Measurements from ENCODE around the gene NEDD4L. TPM values are rescaled to one million over a fixed set of nuclear protein-coding genes. Genes with fewer than 3 reads are reported as not detected.

Gene NEDD4L
- polyA plus RNA-seq, 1 donor (not counting 4 experiments of a cell fraction or from before 2014, with no cell fraction given): 52.6 TPM

GRCh38 chr18:58335223-58335622 lies 291.2 kb downstream of the NEDD4L start:
- Histone ChIP-seq H3K4me3 (ENCODE audit: control insufficient read depth in 2 of 3, extremely low read depth in 1 of 3, insufficient read depth in 2 of 3, low read depth in 1 of 3, low read length in 3 of 3) (no peak overlapping the region), H3K4me2 (ENCODE audit: control insufficient read depth, extremely low read depth, insufficient read depth, low read depth, low read length) (no peak overlapping the region), H3K4me1 (ENCODE audit: control insufficient read depth, extremely low read depth, insufficient read depth, low read length) (peaks cover 14% of the 10 kb centered on the region), H3K9me3 (ENCODE audit: control insufficient read depth, low read depth, low read length) (no peaks in the 10 kb centered on the region), H3K36me3 (ENCODE audit: control insufficient read depth in 2 of 2, extremely low read depth in 1 of 2, insufficient read depth in 2 of 2, low read length in 2 of 2) (peaks cover 25 to 34% of the 10 kb centered on the region in 2 experiments), H3K79me2 (ENCODE audit: control insufficient read depth, insufficient read depth, low read length) (no peaks in the 10 kb centered on the region), H3K9me1 (ENCODE audit: control insufficient read depth, extremely low read depth, insufficient read depth, low read length) (peaks cover 2% of the 10 kb centered on the region), H4K20me1 (ENCODE audit: control insufficient read depth, extremely low read depth, insufficient read depth, low read length) (no peaks in the 10 kb centered on the region), H3K9ac (ENCODE audit: control insufficient read depth, extremely low read depth, insufficient read depth, low read length) (no peak overlapping the region), H3K27me3 (ENCODE audit: control insufficient read depth, extremely low read depth, insufficient read depth, low read length) (no peaks in the 10 kb centered on the region), H2AFZ (ENCODE audit: control insufficient read depth, low read length) (no peak overlapping the region), H3K27ac (ENCODE audit: control insufficient read depth, insufficient read depth, low read length) (no peak overlapping the region)
- no peak for FAIRE-seq
- TF ChIP-seq CTCF (optimal IDR thresholded peaks at IDR 0.05 in 1 of 3, IDR thresholded peaks at IDR 0.05 in 1 of 3, conservative IDR thresholded peaks at IDR 0.05 in 1 of 3; ENCODE audit: extremely low read depth in 1 of 3, insufficient read depth in 2 of 3, low read length in 3 of 3) (no peak), EZH2 (IDR thresholded peaks at IDR 0.05; ENCODE audit: low read length) (no peak)
- dilution Hi-C loops (cut with MboI; ENCODE audit: extremely low pct_ligation_motif_present, low sequenced_read_pairs): no loop called here
- no peak for DNase-seq (ENCODE audit: low read depth, low spot score)

GRCh38 chr18:58335821-58336220 lies 291.8 kb downstream of the NEDD4L start:
- Histone ChIP-seq H3K9me1 (ENCODE audit: control insufficient read depth, extremely low read depth, insufficient read depth, low read length) (peaks cover 2% of the 10 kb centered on the region), H3K36me3 (ENCODE audit: control insufficient read depth in 2 of 2, extremely low read depth in 1 of 2, insufficient read depth in 2 of 2, low read length in 2 of 2) (peaks cover 22 to 34% of the 10 kb centered on the region in 2 experiments), H3K4me1 (ENCODE audit: control insufficient read depth, extremely low read depth, insufficient read depth, low read length) (peaks cover 14% of the 10 kb centered on the region), H3K27ac (ENCODE audit: control insufficient read depth, insufficient read depth, low read length) (no peak overlapping the region), H3K9ac (ENCODE audit: control insufficient read depth, extremely low read depth, insufficient read depth, low read length) (no peak overlapping the region), H2AFZ (ENCODE audit: control insufficient read depth, low read length) (no peak overlapping the region), H4K20me1 (ENCODE audit: control insufficient read depth, extremely low read depth, insufficient read depth, low read length) (no peaks in the 10 kb centered on the region), H3K79me2 (ENCODE audit: control insufficient read depth, insufficient read depth, low read length) (no peaks in the 10 kb centered on the region), H3K27me3 (ENCODE audit: control insufficient read depth, extremely low read depth, insufficient read depth, low read length) (no peaks in the 10 kb centered on the region), H3K9me3 (ENCODE audit: control insufficient read depth, low read depth, low read length) (no peaks in the 10 kb centered on the region), H3K4me3 (ENCODE audit: control insufficient read depth in 2 of 3, extremely low read depth in 1 of 3, insufficient read depth in 2 of 3, low read depth in 1 of 3, low read length in 3 of 3) (no peak overlapping the region), H3K4me2 (ENCODE audit: control insufficient read depth, extremely low read depth, insufficient read depth, low read depth, low read length) (no peak overlapping the region)
- DNase-seq (ENCODE audit: low read depth, low spot score) (no peak), FAIRE-seq (no peak)
- dilution Hi-C loops (cut with MboI; ENCODE audit: extremely low pct_ligation_motif_present, low sequenced_read_pairs): no loop called here
- TF ChIP-seq EZH2 (IDR thresholded peaks at IDR 0.05; ENCODE audit: low read length) (no peak), CTCF (optimal IDR thresholded peaks at IDR 0.05 in 1 of 3, IDR thresholded peaks at IDR 0.05 in 1 of 3, conservative IDR thresholded peaks at IDR 0.05 in 1 of 3; ENCODE audit: extremely low read depth in 1 of 3, insufficient read depth in 2 of 3, low read length in 3 of 3) (no peak)

Measured in keratinocyte (primary cell).